H9 (cell line): ENCODE measurements around the gene OGFOD3. TPM values are rescaled to one million over a fixed set of nuclear protein-coding genes. Genes with fewer than 3 reads are reported as not detected.

ENCODE experiments used
- DNase-seq: peaks from one replicate; pipeline ENCODE4 v3.0.0-alpha.2; 2017
- H2AFZ ChIP-seq: one replicate; pipeline ENCODE4 v1.6.1; 2013; ENCODE audit warnings: mild to moderate bottlenecking, low read length, control low read depth, moderate library complexity
- H2AK5ac ChIP-seq: 2 replicates; pipeline ENCODE4 v1.6.1; 2013; ENCODE audit warnings: low read length, control low read depth, mixed read lengths; ENCODE audit not compliant: insufficient read length
- H2BK120ac ChIP-seq: one replicate; pipeline ENCODE4 v1.6.1; 2013; ENCODE audit warnings: low read depth, mild to moderate bottlenecking, low read length, control low read depth, inconsistent platforms; ENCODE audit not compliant: poor library complexity, severe bottlenecking
- H2BK12ac ChIP-seq: 2 replicates; pipeline ENCODE4 v1.6.1; 2013; ENCODE audit warnings: low read length, control low read depth, mixed read lengths, low read depth; ENCODE audit not compliant: insufficient read length
- H2BK15ac ChIP-seq: 2 replicates; pipeline ENCODE4 v1.6.1; 2013; ENCODE audit warnings: low read depth, low read length, control low read depth
- H2BK20ac ChIP-seq: one replicate; pipeline ENCODE4 v1.6.1; 2013; ENCODE audit warnings: low read depth, mild to moderate bottlenecking, low read length, control low read depth, inconsistent platforms; ENCODE audit not compliant: poor library complexity, severe bottlenecking
- H2BK5ac ChIP-seq: 2 replicates; pipeline ENCODE4 v1.6.1; 2013; ENCODE audit warnings: low read length, control low read depth, mixed read lengths; ENCODE audit not compliant: insufficient read length
- H3K14ac ChIP-seq: 2 replicates; pipeline ENCODE4 v1.6.1; 2013; ENCODE audit warnings: low read length, control low read depth; ENCODE audit not compliant: insufficient read depth
- H3K18ac ChIP-seq: 2 replicates; pipeline ENCODE4 v1.6.1; 2013; ENCODE audit warnings: low read depth, mild to moderate bottlenecking, mixed read lengths, low read length, control low read depth; ENCODE audit not compliant: insufficient read length
- H3K23ac ChIP-seq: 2 replicates; pipeline ENCODE4 v1.6.1; 2013; ENCODE audit warnings: low read length, control low read depth, mixed read lengths, low read depth; ENCODE audit not compliant: insufficient read length
- H3K23me2 ChIP-seq: 2 replicates; pipeline ENCODE4 v1.6.1; 2013; ENCODE audit warnings: low read depth, mild to moderate bottlenecking, mixed read lengths, low read length, control low read depth; ENCODE audit not compliant: insufficient read length, poor library complexity, severe bottlenecking
- H3K27ac ChIP-seq: 2 replicates; pipeline ENCODE4 v1.5.1; 2013; ENCODE audit warnings: low read length, control low read depth, mixed read lengths, low read depth; ENCODE audit not compliant: insufficient read length
- H3K27me3 ChIP-seq: 2 replicates; pipeline ENCODE4 v1.6.1; 2013; ENCODE audit warnings: low read length, control low read depth, inconsistent platforms; ENCODE audit not compliant: insufficient read depth
- H3K4ac ChIP-seq: 2 replicates; pipeline ENCODE4 v1.6.1; 2013; ENCODE audit warnings: low read depth, mild to moderate bottlenecking, control low read depth, inconsistent platforms, low read length, moderate library complexity
- H3K4me1 ChIP-seq: 2 replicates; pipeline ENCODE4 v1.6.1; 2013; ENCODE audit warnings: low read length, control low read depth, inconsistent platforms; ENCODE audit not compliant: insufficient read depth
- H3K4me2 ChIP-seq: 2 replicates; pipeline ENCODE4 v1.6.1; 2013; ENCODE audit warnings: low read length, control low read depth, mixed read lengths; ENCODE audit not compliant: insufficient read length, insufficient read depth
- H3K56ac ChIP-seq: 2 replicates; pipeline ENCODE4 v1.6.1; 2013; ENCODE audit warnings: low read depth, mild to moderate bottlenecking, mixed read lengths, low read length, control low read depth; ENCODE audit not compliant: insufficient read length
- H3K79me1 ChIP-seq: 2 replicates; pipeline ENCODE4 v1.6.1; 2013; ENCODE audit warnings: low read depth, mild to moderate bottlenecking, moderate library complexity, low read length, control low read depth, inconsistent platforms; ENCODE audit not compliant: insufficient read depth, poor library complexity, severe bottlenecking
- H3K79me2 ChIP-seq: 2 replicates; pipeline ENCODE4 v1.6.1; 2013; ENCODE audit warnings: low read length, control low read depth, inconsistent platforms; ENCODE audit not compliant: insufficient read depth
- H3K9ac ChIP-seq: 2 replicates; pipeline ENCODE4 v1.6.1; 2013; ENCODE audit warnings: low read length, control low read depth, mixed read lengths; ENCODE audit not compliant: insufficient read length; ENCODE audit errors: extremely low read depth
- H3K9me3 ChIP-seq: one replicate; pipeline ENCODE4 v1.6.1; 2013; ENCODE audit warnings: low read depth, low read length, inconsistent platforms; ENCODE audit not compliant: control insufficient read depth
- H3T11ph ChIP-seq: one replicate; pipeline ENCODE4 v1.6.1; 2013; ENCODE audit warnings: mild to moderate bottlenecking, low read length, control low read depth, inconsistent platforms
- H4K20me1 ChIP-seq: one replicate; pipeline ENCODE4 v1.6.1; 2013; ENCODE audit not compliant: control insufficient read depth, insufficient read length, insufficient read depth
- H4K5ac ChIP-seq: 2 replicates; pipeline ENCODE4 v1.6.1; 2013; ENCODE audit warnings: low read depth, mild to moderate bottlenecking, mixed read lengths, low read length, control low read depth; ENCODE audit not compliant: insufficient read length
- H4K8ac ChIP-seq: replicated peaks from 2 replicates; pipeline ENCODE4 v1.6.1; 2013; ENCODE audit warnings: low read length, control low read depth, mixed read lengths, low read depth; ENCODE audit not compliant: insufficient read length
- H4K91ac ChIP-seq: 2 replicates; pipeline ENCODE4 v1.6.1; 2013; ENCODE audit warnings: low read depth, mild to moderate bottlenecking, moderate library complexity, mixed read lengths, low read length, control low read depth; ENCODE audit not compliant: insufficient read length
- H3K27ac Mint-ChIP-seq, 3 experiments: 2 replicates in 2 of 3; 3 replicates in 1 of 3; pipeline ENCODE4 v1.8.0; 2020 to 2021; ENCODE audit warnings: mixed read lengths in 3 of 3, mild to moderate bottlenecking in 1 of 3, moderate library complexity in 1 of 3
- H3K27me3 Mint-ChIP-seq: 2 replicates; pipeline ENCODE4 v1.8.0; 2021; ENCODE audit warnings: low read depth, mild to moderate bottlenecking, moderate library complexity, mixed read lengths
- H3K36me3 Mint-ChIP-seq, 3 experiments: 2 replicates in 2 of 3; 3 replicates in 1 of 3; pipeline ENCODE4 v1.8.0; 2020 to 2021; ENCODE audit warnings: low read depth in 3 of 3, mixed read lengths in 3 of 3; ENCODE audit not compliant: insufficient read depth in 1 of 3
- H3K4me1 Mint-ChIP-seq, 2 experiments: 2 replicates each; pipeline ENCODE4 v1.8.0; 2020; ENCODE audit warnings: mixed read lengths in 2 of 2
- H3K4me3 Mint-ChIP-seq, 2 experiments: 2 replicates in 1 of 2; 3 replicates in 1 of 2; pipeline ENCODE4 v1.8.0; 2020 to 2021; ENCODE audit warnings: mild to moderate bottlenecking in 2 of 2, mixed read lengths in 2 of 2, moderate library complexity in 1 of 2
- H3K9me3 Mint-ChIP-seq, 2 experiments: 2 replicates in 1 of 2; 3 replicates in 1 of 2; pipeline ENCODE4 v1.8.0; 2020; ENCODE audit warnings: mild to moderate bottlenecking in 2 of 2, mixed read lengths in 2 of 2, moderate library complexity in 1 of 2
- WGBS: extraction: QIAGEN DNeasy Blood & Tissue Kit; methylation state at CpG from one replicate; pipeline ENCODE4 v1.1.7; 2013; ENCODE audit warnings: missing lambda C conversion rate, low lambda C conversion rate, mixed read lengths; ENCODE audit not compliant: insufficient read length; ENCODE audit errors: extremely low coverage; 5-methylcytosine and 5-hydroxymethylcytosine counted together
- total RNA-seq: library from RNA; stranded (reverse); gene quantifications from 2 replicates; pipeline ENCODE4 v1.2.1, GENCODE V29; 2021
- TF ChIP-seq, protein P1 (sequence below): fragments of 200-600 bp; sonication (generic); conservative IDR thresholded peaks from 3 replicates; pipeline ENCODE4 v1.8.0; 2021; ENCODE audit warnings: antibody characterized with exemption, mild to moderate bottlenecking

The OGFOD3 gene
- total RNA-seq, 1 experiment from 2014 or later, result 27.8 TPM

DNA sequence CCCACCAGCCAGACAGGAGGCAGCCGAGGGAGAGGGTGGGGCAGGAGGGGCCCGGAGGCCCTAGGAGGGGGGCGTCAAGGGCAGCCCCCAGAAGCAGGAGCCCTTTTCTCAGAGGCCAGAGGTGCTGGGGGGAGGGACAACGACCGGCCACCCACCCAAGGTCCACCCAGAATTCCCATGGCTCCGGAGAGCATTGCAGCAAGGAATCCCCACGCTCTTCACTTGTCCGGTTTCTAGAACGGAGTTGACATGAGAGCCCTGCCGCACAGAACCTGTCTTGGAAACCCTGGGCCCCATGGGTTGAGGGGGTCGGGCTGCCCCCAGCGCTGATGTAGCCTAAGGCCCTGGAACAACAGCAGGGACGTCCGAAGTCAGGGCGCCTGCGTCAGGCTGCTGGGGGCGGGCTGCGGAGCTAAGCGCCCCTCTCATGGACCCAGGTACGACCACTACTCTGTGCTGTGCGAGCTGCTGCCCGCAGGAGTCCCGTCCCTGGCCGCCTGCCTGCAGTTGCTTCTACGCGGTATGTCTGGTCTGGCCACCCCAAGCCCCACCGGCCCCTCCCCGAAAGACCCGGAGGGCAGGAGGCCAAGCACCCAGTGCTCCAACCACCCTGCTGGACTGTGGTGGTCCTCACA is 20.9 kb upstream of the OGFOD3 start:
- H4K5ac ChIP-seq, result no peak overlapping the region
- no peak overlapping the region for H3K4me2 ChIP-seq
- no peaks in the 10 kb centered on the region for H3K27me3 ChIP-seq
- H2AK5ac ChIP-seq, result no peak overlapping the region
- no peaks in the 10 kb centered on the region; the same call in 1 of the 2 replicates for H3K4me1 ChIP-seq
- no peak overlapping the region for H4K8ac ChIP-seq
- H2BK120ac ChIP-seq, result no peak overlapping the region
- Mint-ChIP-seq H3K4me1 (peaks cover 9 to 23% of the 10 kb centered on the region in 2 experiments), H3K9me3 (no peaks in the 10 kb centered on the region; a peak in 1 of 5 replicates), H3K27ac (no peak overlapping the region), H3K36me3 (peaks cover 4 to 19% (median 14%) of the 10 kb centered on the region in 3 experiments; a peak in 6 of 7 replicates), H3K27me3 (no peaks in the 10 kb centered on the region; the same call in 1 of the 2 replicates), H3K4me3 (no peak overlapping the region)
- no peak overlapping the region for H2BK20ac ChIP-seq
- H2AFZ ChIP-seq, result no peak overlapping the region
- no peak overlapping the region for H3K27ac ChIP-seq
- no peak for DNase-seq
- no peak overlapping the region for H3K56ac ChIP-seq
- H4K91ac ChIP-seq, result no peak overlapping the region
- no peak overlapping the region for H3K23ac ChIP-seq
- no peaks in the 10 kb centered on the region for H3K79me2 ChIP-seq
- no peaks in the 10 kb centered on the region for H3K23me2 ChIP-seq
- no peaks in the 10 kb centered on the region for H3K79me1 ChIP-seq
- H2BK5ac ChIP-seq, result no peak overlapping the region
- H3K18ac ChIP-seq, result no peak overlapping the region
- no peak overlapping the region for H3K9ac ChIP-seq
- no peak overlapping the region for H3K14ac ChIP-seq
- H2BK12ac ChIP-seq, result no peak overlapping the region
- H3T11ph ChIP-seq, result no peak overlapping the region
- H3K9me3 ChIP-seq, result no peaks in the 10 kb centered on the region
- H4K20me1 ChIP-seq, result no peaks in the 10 kb centered on the region
- H3K4ac ChIP-seq, result no peak overlapping the region
- no peak overlapping the region; the same call in 1 of the 2 replicates for H2BK15ac ChIP-seq
- TF ChIP-seq, protein P1, sequence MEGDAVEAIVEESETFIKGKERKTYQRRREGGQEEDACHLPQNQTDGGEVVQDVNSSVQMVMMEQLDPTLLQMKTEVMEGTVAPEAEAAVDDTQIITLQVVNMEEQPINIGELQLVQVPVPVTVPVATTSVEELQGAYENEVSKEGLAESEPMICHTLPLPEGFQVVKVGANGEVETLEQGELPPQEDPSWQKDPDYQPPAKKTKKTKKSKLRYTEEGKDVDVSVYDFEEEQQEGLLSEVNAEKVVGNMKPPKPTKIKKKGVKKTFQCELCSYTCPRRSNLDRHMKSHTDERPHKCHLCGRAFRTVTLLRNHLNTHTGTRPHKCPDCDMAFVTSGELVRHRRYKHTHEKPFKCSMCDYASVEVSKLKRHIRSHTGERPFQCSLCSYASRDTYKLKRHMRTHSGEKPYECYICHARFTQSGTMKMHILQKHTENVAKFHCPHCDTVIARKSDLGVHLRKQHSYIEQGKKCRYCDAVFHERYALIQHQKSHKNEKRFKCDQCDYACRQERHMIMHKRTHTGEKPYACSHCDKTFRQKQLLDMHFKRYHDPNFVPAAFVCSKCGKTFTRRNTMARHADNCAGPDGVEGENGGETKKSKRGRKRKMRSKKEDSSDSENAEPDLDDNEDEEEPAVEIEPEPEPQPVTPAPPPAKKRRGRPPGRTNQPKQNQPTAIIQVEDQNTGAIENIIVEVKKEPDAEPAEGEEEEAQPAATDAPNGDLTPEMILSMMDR, result no peak
- no CpG with 5 or more reads among the region's 29 CpGs for whole genome bisulfite sequencing
